K562 (cell line): ENCODE results near the gene MAP7D1. TPM values are rescaled to one million over a fixed set of nuclear protein-coding genes. Genes with fewer than 3 reads are reported as not detected.

Source experiments
- C11orf30 ChIP-seq: fragments of 450-650 bp; IDR thresholded peaks from 2 replicates; pipeline ENCODE4 v1.6.1; 2016; ENCODE audit warnings: low read depth, mild to moderate bottlenecking
- CHD2 ChIP-seq: IDR thresholded peaks from 2 replicates; pipeline ENCODE4 v1.6.1; 2011; ENCODE audit warnings: low read depth, low read length
- CTCFL ChIP-seq: IDR thresholded peaks from 2 replicates; pipeline ENCODE4 v1.6.1; 2011; ENCODE audit warnings: borderline replicate concordance, low read depth, mild to moderate bottlenecking, moderate library complexity, low read length; ENCODE audit not compliant: insufficient read depth, poor library complexity, severe bottlenecking
- DEAF1 ChIP-seq: fragments of 450-650 bp; formaldehyde crosslinking; IDR thresholded peaks from 2 replicates; pipeline ENCODE4 v1.4.0; 2020; ENCODE audit warnings: mild to moderate bottlenecking, moderate library complexity
- IRF1 ChIP-seq: sonication (generic); formaldehyde crosslinking; IDR thresholded peaks from 2 replicates; pipeline ENCODE4 v1.8.0; 2022; ENCODE audit warnings: missing genetic modification reagents, mild to moderate bottlenecking, borderline replicate concordance
- KDM1A ChIP-seq, 2 experiments: fragments of 450-650 bp; IDR thresholded peaks; 2 replicates each; pipeline ENCODE4 v1.6.1; 2016; ENCODE audit warnings: mild to moderate bottlenecking in 2 of 2
- MED1 ChIP-seq: sonication (generic); formaldehyde crosslinking; IDR thresholded peaks from 2 replicates; pipeline ENCODE4 v1.8.1; 2023; ENCODE audit warnings: missing genetic modification reagents, borderline replicate concordance
- MEF2D ChIP-seq: conservative IDR thresholded peaks from 2 replicates; pipeline ENCODE4 v1.6.1; 2016; ENCODE audit warnings: low read depth, missing genetic modification characterization, missing compliant biosample characterization
- MLLT1 ChIP-seq, 2 experiments: fragments of 450-650 bp; IDR thresholded peaks; 2 replicates each; pipeline ENCODE4 v1.6.1; 2016
- NR1H2 ChIP-seq: sonication (generic); formaldehyde crosslinking; IDR thresholded peaks from 2 replicates; pipeline ENCODE4 v1.4.0; 2020; ENCODE audit warnings: mild to moderate bottlenecking, missing genetic modification reagents
- RBM14 ChIP-seq: fragments of 200-400 bp; formaldehyde crosslinking; IDR thresholded peaks from 2 replicates; pipeline ENCODE4 v1.6.1; 2018; ENCODE audit warnings: low read depth, mild to moderate bottlenecking, low read length, moderate library complexity, borderline replicate concordance; ENCODE audit not compliant: insufficient read depth
- XRCC3 ChIP-seq: fragments of 450-650 bp; IDR thresholded peaks from 2 replicates; pipeline ENCODE4 v1.6.1; 2017; ENCODE audit warnings: mild to moderate bottlenecking, moderate library complexity
- ZNF121 ChIP-seq: sonication (generic); formaldehyde crosslinking; conservative IDR thresholded peaks from 2 replicates; pipeline ENCODE4 v1.8.0; 2022; ENCODE audit warnings: missing genetic modification reagents
- polyA plus RNA-seq, 8 experiments: library from polyadenylated mRNA; depleted of rRNA in 4 of 8; stranded (reverse) in 5 of 8; unstranded in 3 of 8; fragments of >200 nt; fragmentation: Nextera tagmentation in 2 of 8; fragmentation: Illumina TruSeq in 1 of 8; extraction: Ambion mirVana in 2 of 8; extraction: Trizol in 1 of 8; gene quantifications; 2 replicates each; pipeline versions ENCODE4 v1.2.1 to v1.2.3, GENCODE V29; 2011 to 2014; ENCODE audit warnings: inconsistent platforms in 1 of 8, missing spikeins in 1 of 8
- total RNA-seq, 7 experiments: library from RNA; depleted of rRNA in 6 of 7; stranded (reverse); fragments of >200 nt in 6 of 7; fragmentation: Illumina TruSeq in 2 of 7; extraction: Trizol in 2 of 7; gene quantifications; 2 replicates each; pipeline versions ENCODE4 v1.2.1 to v1.2.3, GENCODE V29; 2011 to 2021; ENCODE audit warnings: low replicate concordance in 1 of 7
- TF ChIP-seq, protein P1 (sequence below): fragments of 450-650 bp; IDR thresholded peaks from 2 replicates; pipeline ENCODE4 v1.7.1; 2018; ENCODE audit warnings: mild to moderate bottlenecking, low read depth; ENCODE audit not compliant: partially characterized antibody
- TF ChIP-seq, protein P2 (sequence below): fragments of 450-650 bp; conservative IDR thresholded peaks from 2 replicates; pipeline ENCODE4 v1.6.1; 2016; ENCODE audit warnings: missing genetic modification characterization, low read depth, mild to moderate bottlenecking, control low read depth, missing compliant biosample characterization

Gene MAP7D1
- total and polyA plus RNA-seq, 9 of the 15 experiments (the other 6 are each of a cell fraction or from before 2014, with no cell fraction given) = 3.6 to 108 (median 34.5) TPM

GRCh38 chr1:36223996-36224536 lies 68.1 kb downstream of the MAP7D1 start, which contains the start of gene THRAP3 (continued):
- peak; percentile 85 for TF ChIP-seq C11orf30
- TF ChIP-seq XRCC3 = no peak
- TF ChIP-seq CTCFL = no peak
- TF ChIP-seq CHD2 = peak; percentile 82
- no peak for TF ChIP-seq MLLT1 (IDR thresholded peaks at IDR 0.05)
- TF ChIP-seq MED1 (CRISPR knock-in tag) = no peak
- TF ChIP-seq MEF2D (tag) = no peak
- no peak for TF ChIP-seq KDM1A (IDR thresholded peaks at IDR 0.05)
- no peak for TF ChIP-seq DEAF1 (CRISPR knock-in tag)
- TF ChIP-seq, protein P1, sequence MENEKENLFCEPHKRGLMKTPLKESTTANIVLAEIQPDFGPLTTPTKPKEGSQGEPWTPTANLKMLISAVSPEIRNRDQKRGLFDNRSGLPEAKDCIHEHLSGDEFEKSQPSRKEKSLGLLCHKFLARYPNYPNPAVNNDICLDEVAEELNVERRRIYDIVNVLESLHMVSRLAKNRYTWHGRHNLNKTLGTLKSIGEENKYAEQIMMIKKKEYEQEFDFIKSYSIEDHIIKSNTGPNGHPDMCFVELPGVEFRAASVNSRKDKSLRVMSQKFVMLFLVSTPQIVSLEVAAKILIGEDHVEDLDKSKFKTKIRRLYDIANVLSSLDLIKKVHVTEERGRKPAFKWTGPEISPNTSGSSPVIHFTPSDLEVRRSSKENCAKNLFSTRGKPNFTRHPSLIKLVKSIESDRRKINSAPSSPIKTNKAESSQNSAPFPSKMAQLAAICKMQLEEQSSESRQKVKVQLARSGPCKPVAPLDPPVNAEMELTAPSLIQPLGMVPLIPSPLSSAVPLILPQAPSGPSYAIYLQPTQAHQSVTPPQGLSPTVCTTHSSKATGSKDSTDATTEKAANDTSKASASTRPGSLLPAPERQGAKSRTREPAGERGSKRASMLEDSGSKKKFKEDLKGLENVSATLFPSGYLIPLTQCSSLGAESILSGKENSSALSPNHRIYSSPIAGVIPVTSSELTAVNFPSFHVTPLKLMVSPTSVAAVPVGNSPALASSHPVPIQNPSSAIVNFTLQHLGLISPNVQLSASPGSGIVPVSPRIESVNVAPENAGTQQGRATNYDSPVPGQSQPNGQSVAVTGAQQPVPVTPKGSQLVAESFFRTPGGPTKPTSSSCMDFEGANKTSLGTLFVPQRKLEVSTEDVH = peak; percentile 37
- TF ChIP-seq IRF1 (CRISPR knock-in tag) = no peak
- no peak for TF ChIP-seq RBM14
- no peak for TF ChIP-seq NR1H2 (CRISPR knock-in tag)
- TF ChIP-seq, protein P2, sequence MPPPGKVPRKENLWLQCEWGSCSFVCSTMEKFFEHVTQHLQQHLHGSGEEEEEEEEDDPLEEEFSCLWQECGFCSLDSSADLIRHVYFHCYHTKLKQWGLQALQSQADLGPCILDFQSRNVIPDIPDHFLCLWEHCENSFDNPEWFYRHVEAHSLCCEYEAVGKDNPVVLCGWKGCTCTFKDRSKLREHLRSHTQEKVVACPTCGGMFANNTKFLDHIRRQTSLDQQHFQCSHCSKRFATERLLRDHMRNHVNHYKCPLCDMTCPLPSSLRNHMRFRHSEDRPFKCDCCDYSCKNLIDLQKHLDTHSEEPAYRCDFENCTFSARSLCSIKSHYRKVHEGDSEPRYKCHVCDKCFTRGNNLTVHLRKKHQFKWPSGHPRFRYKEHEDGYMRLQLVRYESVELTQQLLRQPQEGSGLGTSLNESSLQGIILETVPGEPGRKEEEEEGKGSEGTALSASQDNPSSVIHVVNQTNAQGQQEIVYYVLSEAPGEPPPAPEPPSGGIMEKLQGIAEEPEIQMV (tag) = no peak
- no peak for TF ChIP-seq ZNF121 (CRISPR knock-in tag)
